SU-DHL-6 (cell line): ENCODE results near the gene COL6A2.

ENCODE experiments used
- H2AFZ ChIP-seq: fragments of 200-600 bp; sonication (generic); 2 replicates; pipeline ENCODE4 v1.6.1; 2014; ENCODE audit warnings: low read depth, mild to moderate bottlenecking, moderate library complexity, mixed read lengths, antibody characterized with exemption, low read length; ENCODE audit not compliant: severe bottlenecking
- H3F3A ChIP-seq: fragments of 200-600 bp; shearing (Covaris generic); 2 replicates; pipeline ENCODE4 v1.6.0; 2016; ENCODE audit warnings: antibody characterized with exemption, mild to moderate bottlenecking; ENCODE audit not compliant: insufficient read depth
- H3K27ac ChIP-seq: fragments of 200-600 bp; sonication (generic); 2 replicates; pipeline ENCODE4 v1.5.1; 2016; ENCODE audit warnings: low read depth, mild to moderate bottlenecking, low read length, moderate library complexity, mixed read lengths
- H3K27me3 ChIP-seq: fragments of 200-600 bp; sonication (generic), shearing (Covaris generic); 2 replicates; pipeline ENCODE4 v1.6.0; 2014; ENCODE audit warnings: mild to moderate bottlenecking, low read length
- H3K36me3 ChIP-seq: fragments of 200-600 bp; sonication (generic); 2 replicates; pipeline ENCODE4 v1.6.1; 2014; ENCODE audit warnings: mild to moderate bottlenecking, low read length, mixed read lengths
- H3K4me2 ChIP-seq: fragments of 300-600, 200-600 bp; shearing (Covaris generic), sonication (generic); 2 replicates; pipeline ENCODE4 v1.6.0; 2014; ENCODE audit warnings: low read length, low read depth, mild to moderate bottlenecking; ENCODE audit not compliant: poor library complexity, severe bottlenecking
- H3K4me3 ChIP-seq: fragments of 200-600 bp; sonication (generic); 2 replicates; pipeline ENCODE4 v1.5.1; 2014; ENCODE audit warnings: antibody characterized with exemption, low read length, mild to moderate bottlenecking, mixed read lengths; ENCODE audit not compliant: insufficient read depth, poor library complexity, severe bottlenecking
- H3K79me2 ChIP-seq: fragments of 200-600 bp; sonication (generic); 2 replicates; pipeline ENCODE4 v1.6.1; 2014; ENCODE audit warnings: mild to moderate bottlenecking, low read length, moderate library complexity; ENCODE audit not compliant: insufficient read depth
- H3K9ac ChIP-seq: fragments of 200-600 bp; sonication (generic); 2 replicates; pipeline ENCODE4 v1.7.0; 2014; ENCODE audit warnings: mild to moderate bottlenecking, low read length
- H3K9me2 ChIP-seq: fragments of 200-600 bp; sonication (generic); replicated peaks from 2 replicates; pipeline ENCODE4 v1.6.1; 2014; ENCODE audit warnings: low read length; ENCODE audit not compliant: insufficient read depth
- H3K9me3 ChIP-seq: fragments of 200-600 bp; sonication (generic); 2 replicates; pipeline ENCODE4 v1.6.1; 2014; ENCODE audit warnings: low read length, mixed read lengths; ENCODE audit not compliant: insufficient read depth
- H4K20me1 ChIP-seq: fragments of 200-600 bp; sonication (generic); 2 replicates; pipeline ENCODE4 v1.6.1; 2014; ENCODE audit warnings: low read depth, mild to moderate bottlenecking, antibody characterized with exemption, low read length, moderate library complexity, mixed read lengths
- CTCF ChIP-seq: fragments of 200-600 bp; sonication (generic); IDR thresholded peaks from one replicate; pipeline ENCODE4 v1.5.1; 2017; ENCODE audit warnings: antibody characterized with exemption, mild to moderate bottlenecking, low read length, moderate library complexity; ENCODE audit not compliant: insufficient read depth, poor library complexity, severe bottlenecking
- EZH2phosphoT487 ChIP-seq: fragments of 200-600 bp; sonication (generic), shearing (Covaris generic); conservative IDR thresholded peaks from 2 replicates; pipeline ENCODE4 v1.6.1; 2018; ENCODE audit warnings: mild to moderate bottlenecking, antibody characterized with exemption, low read length, moderate library complexity, mixed read lengths

Gene COL6A2

GRCh38 chr21:46152927-46153246 is 55.0 kb downstream of the COL6A2 start:
- TF ChIP-seq CTCF (no peak), EZH2phosphoT487 (no peak)
- Histone ChIP-seq H3K36me3 (no peaks in the 10 kb centered on the region), H2AFZ (no peak overlapping the region), H3K4me3 (no peak overlapping the region), H3K9me2 (no peaks in the 10 kb centered on the region), H3K27me3 (no peaks in the 10 kb centered on the region), H3K27ac (no peak overlapping the region), H3K9me3 (no peaks in the 10 kb centered on the region), H3K9ac (no peak overlapping the region), H3F3A (no peaks in the 10 kb centered on the region), H4K20me1 (no peaks in the 10 kb centered on the region), H3K79me2 (no peaks in the 10 kb centered on the region), H3K4me2 (no peak overlapping the region)

DNA sequence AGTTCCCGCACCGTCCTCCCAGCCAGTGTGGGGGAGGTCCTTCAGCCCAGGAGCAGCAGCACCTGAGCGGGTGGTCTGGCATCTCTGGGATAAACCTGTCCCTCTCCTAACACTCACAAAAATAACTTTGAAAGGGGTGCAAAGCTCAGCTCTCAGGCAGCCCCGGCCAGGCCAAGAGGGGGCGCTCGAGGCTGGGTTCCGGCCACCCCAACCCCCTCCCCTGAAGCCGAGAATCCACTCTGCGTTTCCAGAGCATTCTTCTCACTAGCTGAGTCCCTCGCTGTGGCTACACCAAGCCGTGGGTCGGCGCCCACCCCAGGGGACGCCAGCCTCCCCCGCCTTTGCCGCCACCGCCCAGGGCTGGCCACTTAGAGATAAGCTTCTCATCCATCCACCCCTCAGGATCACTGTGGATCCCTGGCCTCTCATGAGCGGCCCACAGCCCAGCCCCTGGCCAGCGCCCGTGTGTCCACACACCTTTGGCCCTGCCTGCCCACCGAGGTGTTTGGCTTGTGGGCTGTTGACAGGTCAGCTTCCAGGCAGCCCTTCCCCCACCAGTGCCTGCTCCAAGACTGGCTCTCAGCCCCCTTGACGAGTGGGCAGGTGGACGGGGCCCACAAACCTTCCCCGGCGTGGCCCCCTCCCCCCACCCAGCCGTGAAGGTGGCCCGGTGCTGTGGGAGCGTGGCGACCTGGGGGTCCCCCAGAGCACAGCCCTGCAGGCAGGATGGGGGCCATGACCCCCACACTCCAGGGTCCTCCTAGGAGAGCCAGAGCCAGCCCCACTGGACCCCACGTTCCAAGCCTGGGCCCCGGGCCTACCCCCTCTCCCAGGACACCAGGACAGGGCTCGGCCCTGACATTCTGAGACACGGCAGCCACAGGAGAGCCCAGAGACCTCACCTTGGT is 55.6 kb downstream of the COL6A2 start:
- no peaks in the 10 kb centered on the region for H3K36me3 ChIP-seq
- H3K9ac ChIP-seq = no peak overlapping the region
- no peak overlapping the region for H3K4me3 ChIP-seq
- no peak overlapping the region for H2AFZ ChIP-seq
- H3K27ac ChIP-seq = no peak overlapping the region
- no peaks in the 10 kb centered on the region for H3K9me3 ChIP-seq
- H3K9me2 ChIP-seq = no peaks in the 10 kb centered on the region
- TF ChIP-seq EZH2phosphoT487 (no peak), CTCF (peak; percentile 39)
- H3K4me2 ChIP-seq = no peak overlapping the region
- H3K27me3 ChIP-seq = no peaks in the 10 kb centered on the region
- no peaks in the 10 kb centered on the region for H4K20me1 ChIP-seq
- no peaks in the 10 kb centered on the region for H3F3A ChIP-seq
- no peaks in the 10 kb centered on the region for H3K79me2 ChIP-seq

GRCh38 chr21:46154155-46154954 is 56.4 kb downstream of the COL6A2 start:
- Histone ChIP-seq H3K9me3 (no peaks in the 10 kb centered on the region), H3K9me2 (no peaks in the 10 kb centered on the region), H3K4me3 (no peak overlapping the region), H3K4me2 (no peak overlapping the region), H3K36me3 (no peaks in the 10 kb centered on the region), H2AFZ (no peak overlapping the region), H3K79me2 (no peaks in the 10 kb centered on the region), H3F3A (no peaks in the 10 kb centered on the region), H3K27me3 (no peaks in the 10 kb centered on the region), H4K20me1 (no peaks in the 10 kb centered on the region), H3K27ac (no peak overlapping the region), H3K9ac (no peak overlapping the region)
- TF ChIP-seq CTCF = no peak
- TF ChIP-seq EZH2phosphoT487 = no peak
